ENCODE data around the gene GPR87.
A peak's percentile ranks its signal among the peaks of the same experiment; 100 is the strongest.

The GPR87 gene

DNA sequence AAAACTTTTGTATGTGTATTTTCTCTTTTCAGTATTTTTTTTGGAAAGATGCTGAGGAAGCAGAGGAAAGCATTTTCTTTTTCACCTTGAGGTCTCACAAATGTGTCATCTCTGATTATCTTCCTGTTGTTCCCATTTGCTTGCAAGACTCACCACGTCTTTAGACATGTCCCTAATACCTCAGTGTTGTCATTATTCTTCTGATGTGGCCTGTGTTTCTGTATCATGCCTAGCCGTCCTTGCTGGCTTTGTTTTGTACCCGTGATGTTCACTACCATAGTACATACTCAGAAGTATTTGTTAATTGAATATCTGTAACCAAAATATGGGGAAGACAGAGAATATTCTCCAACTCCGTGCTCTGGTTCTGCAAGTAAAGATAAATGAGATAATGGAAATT lies 33.2 kb downstream of the GPR87 start:
- Histone ChIP-seq H3K4me2 (peak overlapping the region; percentile 52; the same call in 1 of the 2 replicates), H3K9ac (no peak overlapping the region), H4K20me1 (ENCODE audit: insufficient read depth) (no peaks in the 10 kb centered on the region), H3K27ac (no peak overlapping the region), H3K4me1 (ENCODE audit: low read depth, poor library complexity, severe bottlenecking) (peaks cover 37% of the 10 kb centered on the region), H3K27me3 (ENCODE audit: insufficient read depth, low read depth) (no peaks in the 10 kb centered on the region), H2AFZ (ENCODE audit: low read depth) (no peak overlapping the region), H3K36me3 (ENCODE audit: insufficient read depth) (no peaks in the 10 kb centered on the region), H3K79me2 (ENCODE audit: insufficient read depth, low read depth) (no peaks in the 10 kb centered on the region), H3K4me3 (IDR thresholded peaks at IDR 0.05; ENCODE audit: insufficient read depth, low read depth, low read length) (no peak overlapping the region)
- TF ChIP-seq, protein P1, sequence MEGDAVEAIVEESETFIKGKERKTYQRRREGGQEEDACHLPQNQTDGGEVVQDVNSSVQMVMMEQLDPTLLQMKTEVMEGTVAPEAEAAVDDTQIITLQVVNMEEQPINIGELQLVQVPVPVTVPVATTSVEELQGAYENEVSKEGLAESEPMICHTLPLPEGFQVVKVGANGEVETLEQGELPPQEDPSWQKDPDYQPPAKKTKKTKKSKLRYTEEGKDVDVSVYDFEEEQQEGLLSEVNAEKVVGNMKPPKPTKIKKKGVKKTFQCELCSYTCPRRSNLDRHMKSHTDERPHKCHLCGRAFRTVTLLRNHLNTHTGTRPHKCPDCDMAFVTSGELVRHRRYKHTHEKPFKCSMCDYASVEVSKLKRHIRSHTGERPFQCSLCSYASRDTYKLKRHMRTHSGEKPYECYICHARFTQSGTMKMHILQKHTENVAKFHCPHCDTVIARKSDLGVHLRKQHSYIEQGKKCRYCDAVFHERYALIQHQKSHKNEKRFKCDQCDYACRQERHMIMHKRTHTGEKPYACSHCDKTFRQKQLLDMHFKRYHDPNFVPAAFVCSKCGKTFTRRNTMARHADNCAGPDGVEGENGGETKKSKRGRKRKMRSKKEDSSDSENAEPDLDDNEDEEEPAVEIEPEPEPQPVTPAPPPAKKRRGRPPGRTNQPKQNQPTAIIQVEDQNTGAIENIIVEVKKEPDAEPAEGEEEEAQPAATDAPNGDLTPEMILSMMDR (conservative IDR thresholded peaks at IDR 0.05; ENCODE audit: low read depth, low read length): no peak

DNA sequence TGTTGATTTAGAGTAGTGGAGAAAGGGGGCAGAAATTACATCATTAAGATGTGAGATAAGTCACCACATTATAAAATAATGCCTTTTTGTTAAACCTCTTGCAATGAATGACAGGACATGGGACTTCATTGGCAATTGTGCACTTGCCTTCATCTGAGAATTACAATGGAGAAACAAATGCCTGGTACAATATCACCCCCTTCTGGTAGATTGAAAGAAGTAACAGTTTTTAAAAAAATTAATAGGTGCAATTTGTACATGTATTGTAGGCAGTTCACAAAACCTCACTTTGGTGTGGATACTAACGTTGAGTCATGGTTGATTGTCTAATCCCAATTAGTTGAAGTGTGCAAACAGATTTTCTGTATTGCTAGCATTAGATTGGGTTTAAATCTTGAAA lies 33.7 kb downstream of the GPR87 start:
- H4K20me1 ChIP-seq (ENCODE audit: insufficient read depth): no peaks in the 10 kb centered on the region
- no peaks in the 10 kb centered on the region for H3K79me2 ChIP-seq (ENCODE audit: insufficient read depth, low read depth)
- H3K4me1 ChIP-seq (ENCODE audit: low read depth, poor library complexity, severe bottlenecking): peaks cover 37% of the 10 kb centered on the region
- H3K4me2 ChIP-seq: 0 out of 2 replicates have a peak overlapping the region, but pooled peaks have one; percentile 52
- no peak overlapping the region for H3K9ac ChIP-seq
- no peak overlapping the region for H2AFZ ChIP-seq (ENCODE audit: low read depth)
- no peaks in the 10 kb centered on the region for H3K27me3 ChIP-seq (ENCODE audit: insufficient read depth, low read depth)
- no peaks in the 10 kb centered on the region for H3K36me3 ChIP-seq (ENCODE audit: insufficient read depth)
- no peak overlapping the region for H3K27ac ChIP-seq
- no peak overlapping the region for H3K4me3 ChIP-seq (IDR thresholded peaks at IDR 0.05; ENCODE audit: insufficient read depth, low read depth, low read length)
- TF ChIP-seq, protein P1 (conservative IDR thresholded peaks at IDR 0.05; ENCODE audit: low read depth, low read length): peak; percentile 90

- Histone ChIP-seq H3K4me1 (ENCODE audit: low read depth, poor library complexity, severe bottlenecking) (peaks cover 35% of the 10 kb centered on the region), H4K20me1 (ENCODE audit: insufficient read depth) (no peaks in the 10 kb centered on the region), H3K4me3 (IDR thresholded peaks at IDR 0.05; ENCODE audit: insufficient read depth, low read depth, low read length) (no peak overlapping the region), H3K27ac (no peak overlapping the region), H3K36me3 (ENCODE audit: insufficient read depth) (no peaks in the 10 kb centered on the region), H3K79me2 (ENCODE audit: insufficient read depth, low read depth) (no peaks in the 10 kb centered on the region), H3K4me2 (no peak overlapping the region), H3K9ac (no peak overlapping the region), H2AFZ (ENCODE audit: low read depth) (no peak overlapping the region), H3K27me3 (ENCODE audit: insufficient read depth, low read depth) (no peaks in the 10 kb centered on the region)
- TF ChIP-seq, protein P1 (conservative IDR thresholded peaks at IDR 0.05; ENCODE audit: low read depth, low read length): no peak
Measured at GRCh38 chr3:151281671-151282324, 34.8 kb downstream of the GPR87 start.

GRCh38 chr3:151278230-151278629 lies 38.4 kb downstream of the GPR87 start, which contains the start of gene P2RY14:
TSS of gene P2RY14 (minus strand) at chr3:151278542. CDS start at chr3:151214316, 64,226 bp downstream.
- Histone ChIP-seq H3K36me3 (ENCODE audit: insufficient read depth) (no peaks in the 10 kb centered on the region), H3K27ac (no peak within 1 kb of the TSS), H2AFZ (ENCODE audit: low read depth) (no peak within 1 kb of the TSS)

More at GRCh38 chr3:151278230-151278629, 38.4 kb downstream of the GPR87 start, which contains the start of gene P2RY14:
- Histone ChIP-seq H3K4me1 (ENCODE audit: low read depth, poor library complexity, severe bottlenecking) (peaks cover 2% of the 10 kb centered on the region), H3K27me3 (ENCODE audit: insufficient read depth, low read depth) (no peaks in the 10 kb centered on the region), H4K20me1 (ENCODE audit: insufficient read depth) (no peaks in the 10 kb centered on the region), H3K4me2 (no peak within 1 kb of the TSS), H3K4me3 (IDR thresholded peaks at IDR 0.05; ENCODE audit: insufficient read depth, low read depth, low read length) (no peak within 1 kb of the TSS), H3K9ac (no peak within 1 kb of the TSS), H3K79me2 (ENCODE audit: insufficient read depth, low read depth) (no peaks in the 10 kb centered on the region)
- TF ChIP-seq, protein P1 (conservative IDR thresholded peaks at IDR 0.05; ENCODE audit: low read depth, low read length): no peak

Measured in KMS-11 (cell line).